ENCODE measurements around the gene SNAI1. TPM values are rescaled to one million over a fixed set of nuclear protein-coding genes. Genes with fewer than 3 reads are reported as not detected.

SNAI1 gene
- total and polyA plus RNA-seq, 2 of the 4 experiments (the other 2 are of a cell fraction): 0.54 to 13.7 TPM

DNA sequence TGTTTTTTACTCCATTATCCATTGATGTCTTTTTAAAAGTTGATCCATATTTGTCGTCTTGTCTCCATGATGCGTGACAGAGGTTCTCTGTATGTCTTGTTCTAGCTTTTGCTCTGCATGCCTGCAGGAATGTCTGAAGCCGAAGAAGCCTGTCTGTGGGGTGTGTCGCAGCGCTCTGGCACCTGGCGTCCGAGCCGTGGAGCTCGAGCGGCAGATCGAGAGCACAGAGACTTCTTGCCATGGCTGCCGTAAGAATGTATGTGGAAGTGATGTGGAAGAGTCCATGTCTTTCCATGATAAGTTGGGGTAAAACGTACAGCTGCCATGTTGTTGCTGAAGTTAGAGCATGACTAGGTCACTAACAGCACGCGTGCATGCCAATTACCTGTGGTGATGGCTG lies 41.3 kb upstream of the SNAI1 start:
- no peak overlapping the region for H3K4ac ChIP-seq (ENCODE audit: low read depth, low read length)
- peaks cover 18 to 79% of the 10 kb centered on the region in 2 experiments for H3K79me1 ChIP-seq (ENCODE audit: low read depth in 1 of 2, low read length in 2 of 2)
- no peak overlapping the region for H3K4me2 ChIP-seq (ENCODE audit: low read depth, low read length)
- H2AK9ac ChIP-seq (replicated peaks; ENCODE audit: low read depth, low read length, poor library complexity): no peak overlapping the region
- DNase-seq: no peak
- no peak overlapping the region for H4K91ac ChIP-seq (ENCODE audit: insufficient read depth, low read depth, low read length)
- H3K18ac ChIP-seq (ENCODE audit: low read depth, low read length): no peak overlapping the region
- H2BK15ac ChIP-seq (ENCODE audit: low read depth, low read length): no peak overlapping the region
- TF ChIP-seq MAFK (IDR thresholded peaks at IDR 0.05; ENCODE audit: low read depth, low read length) (no peak), RAD21 (IDR thresholded peaks at IDR 0.05; ENCODE audit: low read length) (no peak)
- intact Hi-C loops (cut with micrococcal nuclease): no loop called here
- no TSS peak for BruUV-seq (replicated peaks)
- no peak for ATAC-seq (ENCODE audit: low read depth)
- no peak overlapping the region for H2AFZ ChIP-seq (replicated peaks; ENCODE audit: low read length, poor library complexity)
- no peak overlapping the region for H2BK120ac ChIP-seq (ENCODE audit: low read depth, low read length)
- peaks cover 48% of the 10 kb centered on the region for H4K20me1 ChIP-seq (ENCODE audit: insufficient read depth, low read length)
- H3K56ac ChIP-seq (ENCODE audit: extremely low read depth, insufficient read depth, low read length): no peak overlapping the region
- H3K27ac ChIP-seq (ENCODE audit: insufficient read depth, low read length): no peak overlapping the region
- H4K8ac ChIP-seq (ENCODE audit: low read depth in 2 of 2, low read length in 2 of 2): no peak overlapping the region
- peaks cover 35% of the 10 kb centered on the region for H3K36me3 ChIP-seq (ENCODE audit: control insufficient read depth, insufficient read depth, low read length)
- H3K9ac ChIP-seq (ENCODE audit: low read depth, low read length): no peak overlapping the region
- H3K23ac ChIP-seq (ENCODE audit: low read depth, low read length): peak overlapping the region; percentile 31; the same call in 1 of the 2 replicates
- POLR2A ChIA-PET (ENCODE audit: unreplicated experiment): no interaction called here
- dilution Hi-C loops (cut with HindIII; ENCODE audit: low sequenced_read_pairs, unreplicated experiment): no loop called here
- no peak overlapping the region for H3K4me3 ChIP-seq (ENCODE audit: insufficient read depth, low read depth, low read length)
- CTCF ChIA-PET: no interaction called here
- no peaks in the 10 kb centered on the region for H3K27me3 ChIP-seq (ENCODE audit: control insufficient read depth, insufficient read depth, low read length)
- H2BK20ac ChIP-seq (ENCODE audit: low read depth, low read length): no peak overlapping the region
- peaks cover 13% of the 10 kb centered on the region for H3K4me1 ChIP-seq (ENCODE audit: control insufficient read depth, insufficient read depth, low read length)
- WGBS, 2 experiments (ENCODE audit: extremely low coverage in 2 of 2, insufficient read length in 1 of 2): 99% methylated on average over 10 of the region's 15 CpGs; no CpG with 5 or more reads in 1 of the 2 experiments
- in situ Hi-C loops (cut with MboI; ENCODE audit: low sequenced_read_pairs): no loop called here
- no peak overlapping the region for H4K5ac ChIP-seq (ENCODE audit: low read depth, low read length)
- H3K9me3 ChIP-seq (ENCODE audit: control insufficient read depth, insufficient read depth, low read length): no peaks in the 10 kb centered on the region
- H2AK5ac ChIP-seq (ENCODE audit: low read depth, low read length): no peak overlapping the region
- peaks cover 29% of the 10 kb centered on the region for H3K9me1 ChIP-seq (ENCODE audit: insufficient read depth, low read length)
- no peak overlapping the region for H2BK5ac ChIP-seq (ENCODE audit: low read depth, low read length, poor library complexity, severe bottlenecking)
- H3K14ac ChIP-seq (replicated peaks; ENCODE audit: low read depth, low read length): no peak overlapping the region

Data from IMR-90 (cell line).